Right renal cortex interstitium (tissue), 3 donors: Measurements from ENCODE around the gene TMEM94. TPM values are rescaled to one million over a fixed set of nuclear protein-coding genes. Genes with fewer than 3 reads are reported as not detected.

Experiments
- DNase-seq, 3 donors: peaks; one replicate each; pipeline ENCODE4 v3.0.0-alpha.2; 2013; ENCODE audit warnings: low read depth in 3 of 3, low spot score in 2 of 3
- polyA plus RNA-seq, 3 donors: library from polyadenylated mRNA; unstranded; fragments of 120-200 nt; gene quantifications; one replicate each; pipeline ENCODE4 v1.2.1, GENCODE V29; 2013; ENCODE audit not compliant: insufficient read length in 3 of 3

TMEM94 gene
- polyA plus RNA-seq, 3 donors, result 79.0 to 91.0 (median 80.9) TPM

DNA sequence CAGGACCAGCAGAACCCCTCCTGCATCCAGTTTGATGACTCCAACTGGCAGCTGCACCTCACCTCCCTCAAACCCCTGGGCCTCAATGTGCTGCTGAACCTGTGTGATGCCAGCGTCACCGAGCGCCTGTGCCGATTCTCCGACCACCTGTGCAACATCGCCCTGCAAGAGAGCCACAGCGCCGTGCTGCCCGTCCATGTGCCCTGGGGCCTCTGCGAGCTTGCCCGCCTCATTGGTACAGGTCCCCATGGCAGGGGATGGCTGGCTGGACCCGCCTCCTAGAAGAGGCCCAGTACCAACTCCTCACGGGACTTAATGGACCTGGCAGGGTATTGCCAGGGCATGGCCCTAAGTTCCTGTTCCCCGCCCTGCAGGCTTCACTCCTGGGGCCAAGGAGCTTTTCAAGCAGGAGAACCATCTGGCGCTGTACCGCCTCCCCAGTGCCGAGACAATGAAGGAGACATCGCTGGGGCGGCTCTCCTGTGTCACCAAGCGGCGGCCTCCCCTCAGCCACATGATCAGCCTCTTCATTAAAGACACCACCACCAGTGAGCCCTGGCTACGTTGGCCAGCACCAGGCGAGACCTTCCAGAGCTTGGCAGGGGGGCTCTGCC, 36.2 kb downstream of the TMEM94 start:
- no peak for DNase-seq

DNA sequence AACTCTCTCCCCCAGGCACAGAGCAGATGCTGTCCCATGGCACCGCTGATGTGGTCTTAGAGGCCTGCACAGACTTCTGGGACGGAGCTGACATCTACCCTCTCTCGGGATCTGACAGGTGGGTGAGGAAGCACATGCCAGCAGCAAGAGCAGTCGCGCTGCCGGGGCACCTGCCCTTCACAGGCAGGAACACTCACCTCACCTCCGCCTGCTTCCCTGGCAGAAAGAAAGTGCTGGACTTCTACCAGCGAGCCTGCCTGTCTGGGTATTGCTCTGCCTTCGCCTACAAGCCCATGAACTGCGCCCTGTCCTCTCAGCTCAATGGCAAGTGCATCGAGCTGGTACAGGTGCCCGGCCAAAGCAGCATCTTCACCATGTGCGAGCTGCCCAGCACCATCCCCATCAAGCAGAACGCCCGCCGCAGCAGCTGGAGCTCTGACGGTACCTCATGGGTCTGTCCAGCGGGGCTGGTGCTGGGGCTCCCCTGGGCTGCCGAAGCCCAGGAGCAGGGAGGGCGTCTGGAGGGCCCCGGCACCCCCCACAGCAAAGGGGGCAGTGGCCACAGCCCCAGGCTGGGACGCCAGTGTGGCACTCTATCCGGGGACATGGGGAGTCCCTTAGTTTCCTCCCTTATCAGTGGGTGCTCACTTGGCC, 37.2 kb downstream of the TMEM94 start:
- DNase-seq, result no peak

DNA sequence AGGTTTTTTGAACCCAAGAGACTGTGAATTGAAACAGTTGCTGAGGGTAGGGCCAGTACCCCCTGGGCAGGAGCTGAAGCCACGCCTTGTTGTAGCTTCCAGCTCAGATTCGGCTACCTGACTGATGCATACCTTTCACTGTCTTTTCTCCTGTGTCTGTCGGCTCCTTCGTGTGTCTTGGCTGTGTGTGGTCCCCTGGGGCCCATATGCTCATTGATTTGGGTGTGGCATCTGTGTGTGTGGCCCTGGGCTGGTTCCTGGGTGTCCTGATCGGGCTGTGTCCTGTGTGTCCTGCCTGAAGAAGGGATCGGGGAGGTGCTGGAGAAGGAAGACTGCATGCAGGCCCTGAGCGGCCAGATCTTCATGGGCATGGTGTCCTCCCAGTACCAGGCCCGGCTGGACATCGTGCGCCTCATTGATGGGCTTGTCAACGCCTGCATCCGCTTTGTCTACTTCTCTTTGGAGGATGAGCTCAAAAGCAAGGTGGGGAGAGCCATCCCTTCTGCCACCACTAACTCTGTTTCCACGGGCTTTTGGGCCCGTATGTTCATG, 38.0 kb downstream of the TMEM94 start:
- no peak for DNase-seq

DNA sequence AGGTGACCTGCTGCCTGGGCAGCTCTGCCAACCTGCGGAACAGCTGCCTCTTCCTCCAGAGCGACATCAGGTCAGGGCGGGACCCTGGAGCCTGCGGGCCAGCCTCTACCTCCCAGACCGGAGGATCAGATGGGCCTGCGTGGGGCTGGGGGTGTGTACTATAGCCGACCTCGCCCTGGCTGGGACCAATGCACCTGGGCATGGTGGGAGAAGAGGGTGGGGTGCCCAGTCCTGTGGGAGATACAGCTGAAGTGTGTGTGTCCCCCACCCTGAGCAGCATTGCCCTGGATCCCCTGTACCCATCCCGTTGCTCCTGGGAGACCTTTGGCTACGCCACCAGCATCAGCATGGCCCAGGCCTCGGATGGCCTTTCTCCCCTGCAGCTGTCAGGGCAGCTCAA, 39.6 kb downstream of the TMEM94 start:
- DNase-seq, result no peak

DNA sequence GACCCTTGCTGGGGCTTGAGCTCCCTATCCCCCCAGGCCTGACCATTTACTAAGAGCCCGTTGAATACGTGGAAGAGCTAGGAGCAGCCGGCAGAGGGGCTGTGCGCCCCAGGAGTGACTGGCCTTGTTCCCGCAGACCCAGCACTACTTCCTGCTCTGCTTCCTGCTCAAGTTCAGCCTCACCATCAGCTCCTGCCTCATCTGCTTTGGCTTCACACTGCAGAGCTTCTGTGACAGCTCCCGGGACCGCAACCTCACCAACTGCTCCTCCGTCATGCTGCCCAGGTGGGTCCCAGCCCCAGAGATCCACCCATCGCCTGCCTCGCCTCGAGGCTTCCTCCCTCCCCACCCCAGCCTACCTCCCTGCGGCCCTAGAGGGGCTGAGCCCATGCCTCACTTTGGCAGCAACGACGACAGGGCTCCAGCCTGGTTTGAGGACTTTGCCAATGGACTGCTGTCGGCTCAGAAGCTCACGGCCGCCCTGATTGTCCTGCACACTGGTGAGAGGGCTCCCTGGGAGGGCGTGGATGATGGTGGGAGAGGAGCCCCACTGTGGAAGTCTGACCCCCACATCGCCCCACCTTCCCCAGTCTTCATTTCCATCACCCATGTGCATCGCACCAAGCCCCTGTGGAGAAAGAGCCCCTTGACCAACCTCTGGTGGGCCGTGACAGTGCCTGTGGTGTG, 41.7 kb downstream of the TMEM94 start:
- DNase-seq, result no peak

DNA sequence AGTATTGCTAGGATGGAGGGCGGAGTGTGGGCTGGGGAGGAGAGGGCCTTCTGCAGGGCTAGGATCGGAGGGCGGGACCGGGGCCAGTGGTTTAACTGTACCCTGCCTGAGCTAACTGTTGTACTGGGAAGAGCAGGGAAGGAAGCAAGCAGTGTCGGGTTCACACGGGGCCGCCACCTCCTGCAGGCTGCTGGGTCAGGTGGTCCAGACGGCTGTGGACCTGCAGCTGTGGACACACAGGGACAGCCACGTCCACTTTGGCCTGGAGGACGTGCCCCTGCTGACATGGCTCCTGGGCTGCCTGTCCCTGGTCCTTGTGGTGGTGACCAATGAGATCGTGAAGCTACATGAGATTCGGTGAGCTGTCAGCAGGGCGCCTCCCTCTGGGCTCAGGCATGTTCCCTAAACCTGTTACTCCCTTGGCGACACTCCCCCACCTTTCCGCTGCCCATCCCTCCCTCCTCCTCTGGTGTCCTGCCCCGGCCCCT, 42.3 kb downstream of the TMEM94 start:
- DNase-seq, result no peak

DNA sequence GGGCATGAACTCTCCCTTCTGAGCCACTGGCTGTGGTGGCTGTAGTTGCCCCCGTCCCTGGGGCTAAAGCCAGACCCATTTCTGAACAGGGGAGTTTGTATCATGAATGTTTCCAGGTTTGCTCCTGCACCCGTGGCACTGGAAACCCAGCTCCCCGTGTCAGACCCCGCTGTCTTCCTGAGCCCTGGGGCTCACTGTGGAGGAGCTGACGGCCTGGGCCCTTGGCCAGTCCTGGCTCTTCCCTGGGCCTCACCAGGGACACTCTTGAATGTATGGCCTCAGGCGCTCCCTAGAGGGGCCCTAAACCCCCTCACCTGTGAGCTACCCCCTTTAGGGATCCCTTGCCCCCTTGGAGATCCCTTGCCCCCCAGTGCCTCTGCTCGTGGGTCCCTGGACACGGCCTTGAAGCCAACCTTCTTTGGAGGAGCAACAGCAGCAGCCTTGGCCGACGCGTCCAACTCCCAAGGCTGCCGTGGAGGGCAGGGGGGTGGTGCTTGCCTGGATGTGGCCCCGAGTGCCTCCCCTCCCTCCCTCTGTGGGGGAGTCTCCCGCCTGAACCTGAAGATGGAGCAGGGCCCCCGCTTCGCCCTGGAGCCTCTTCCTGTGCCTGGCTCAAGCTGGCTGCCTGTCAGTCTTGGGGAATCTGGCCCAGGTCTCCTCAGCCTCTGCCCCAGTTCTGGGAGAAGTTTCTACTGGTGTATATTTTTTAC, 43.0 kb downstream of the TMEM94 start:
- no peak for DNase-seq

DNA sequence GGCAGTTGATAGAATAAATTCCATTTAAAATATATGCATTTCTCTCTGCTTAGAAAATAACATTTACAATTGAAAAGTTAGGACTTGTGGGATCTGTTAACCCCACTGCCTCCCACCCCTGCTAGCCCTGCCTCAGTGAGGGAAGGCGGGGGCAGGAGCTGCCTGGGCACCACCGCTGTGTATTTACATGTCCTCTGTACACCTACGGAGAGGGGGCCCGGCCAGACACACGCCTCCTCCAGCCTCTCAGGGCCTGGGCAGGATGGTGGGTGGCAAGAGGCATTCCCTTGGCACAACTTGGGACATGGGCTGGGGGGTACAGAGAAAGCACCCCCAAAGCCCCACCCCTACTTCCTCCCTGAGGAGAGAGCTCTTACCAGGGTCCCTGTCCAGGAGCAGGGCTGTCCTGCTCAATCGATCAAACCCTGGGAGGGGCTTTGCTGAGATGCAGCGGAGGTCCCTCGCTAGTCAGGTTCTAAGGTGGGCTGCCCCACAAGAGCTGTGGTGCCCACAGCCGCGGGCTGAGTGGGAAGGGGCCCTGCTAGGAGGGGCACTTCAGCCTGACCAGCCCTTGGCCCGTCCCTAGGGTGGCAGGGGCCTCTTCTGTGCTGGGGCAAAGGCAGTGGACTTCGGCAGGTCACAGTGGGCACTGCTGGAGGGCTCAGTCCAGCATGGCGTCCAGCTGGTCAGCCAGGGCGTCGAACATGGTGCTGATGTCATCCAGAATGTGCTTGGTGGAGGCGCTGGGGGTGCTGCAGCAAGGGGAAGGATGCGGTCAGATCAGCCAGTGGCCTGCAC, 44.2 kb downstream of the TMEM94 start:
- no peak for DNase-seq

DNA sequence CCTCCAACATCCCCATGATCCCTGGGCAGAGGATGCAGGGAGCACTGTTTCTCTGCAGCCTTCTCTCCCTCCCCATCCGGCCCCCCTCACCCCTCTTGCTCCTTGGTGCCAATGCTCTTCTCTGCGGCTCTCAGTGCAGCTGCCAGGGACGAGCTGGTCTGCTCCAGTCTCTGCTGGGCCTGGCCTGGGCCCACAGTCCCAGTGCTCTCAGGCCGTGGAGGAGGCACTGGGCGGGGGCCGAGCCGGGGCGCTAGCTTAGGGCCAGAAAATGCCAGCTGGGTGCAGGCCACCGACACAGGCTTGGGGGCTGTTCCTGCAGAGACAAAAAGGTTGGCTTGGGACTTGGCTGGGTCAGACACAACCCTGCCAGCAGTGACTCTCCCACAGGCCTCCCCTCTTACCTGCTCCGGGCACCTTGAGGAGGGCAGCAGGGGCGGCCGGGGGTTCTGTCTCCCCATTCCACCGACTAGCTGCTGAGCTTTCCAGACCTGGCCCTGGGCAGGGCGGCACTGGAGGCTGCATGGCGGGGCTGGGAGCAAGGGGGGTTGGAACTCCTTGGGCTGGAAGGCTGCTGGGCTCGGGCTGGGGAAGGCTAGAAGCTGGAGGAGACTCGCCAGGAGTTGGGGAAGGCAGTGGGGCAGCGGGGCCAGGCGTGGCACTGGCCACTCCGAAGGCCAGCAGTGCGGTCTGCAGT, 45.1 kb downstream of the TMEM94 start:
- no peak for DNase-seq

DNA sequence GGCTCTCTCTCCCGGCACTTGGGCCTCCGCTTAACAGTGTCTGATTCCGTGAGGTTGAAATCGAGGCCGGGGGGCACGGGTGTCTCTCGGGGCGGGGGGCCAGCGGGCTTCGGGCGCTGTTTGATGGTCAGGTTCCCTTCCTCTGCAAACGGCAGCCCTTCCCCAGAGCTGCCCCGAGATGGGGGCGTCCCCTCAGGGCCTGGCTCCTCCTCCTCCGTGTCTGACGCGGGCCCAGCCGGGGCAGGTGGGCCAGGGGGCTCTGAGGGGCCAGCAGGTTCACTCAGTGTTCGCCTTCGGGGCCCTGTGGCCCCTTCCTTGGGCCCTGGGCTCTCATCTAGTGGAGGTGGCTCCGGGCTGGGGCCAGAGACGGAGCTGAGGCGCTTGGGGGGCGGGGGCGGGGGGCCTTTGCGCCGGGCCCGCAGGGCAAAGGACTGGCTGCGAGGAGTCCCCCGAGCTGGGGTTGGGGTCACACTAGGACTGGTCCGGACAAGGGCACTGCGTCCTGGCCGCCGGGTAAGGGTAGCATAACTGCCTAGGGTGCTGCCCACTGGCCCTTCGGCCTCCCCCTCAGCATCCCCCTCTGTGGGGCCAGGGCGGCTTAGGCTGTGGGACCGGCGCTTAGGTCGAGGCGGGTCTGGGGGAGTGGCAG, 45.8 kb downstream of the TMEM94 start:
- DNase-seq, result no peak

DNA sequence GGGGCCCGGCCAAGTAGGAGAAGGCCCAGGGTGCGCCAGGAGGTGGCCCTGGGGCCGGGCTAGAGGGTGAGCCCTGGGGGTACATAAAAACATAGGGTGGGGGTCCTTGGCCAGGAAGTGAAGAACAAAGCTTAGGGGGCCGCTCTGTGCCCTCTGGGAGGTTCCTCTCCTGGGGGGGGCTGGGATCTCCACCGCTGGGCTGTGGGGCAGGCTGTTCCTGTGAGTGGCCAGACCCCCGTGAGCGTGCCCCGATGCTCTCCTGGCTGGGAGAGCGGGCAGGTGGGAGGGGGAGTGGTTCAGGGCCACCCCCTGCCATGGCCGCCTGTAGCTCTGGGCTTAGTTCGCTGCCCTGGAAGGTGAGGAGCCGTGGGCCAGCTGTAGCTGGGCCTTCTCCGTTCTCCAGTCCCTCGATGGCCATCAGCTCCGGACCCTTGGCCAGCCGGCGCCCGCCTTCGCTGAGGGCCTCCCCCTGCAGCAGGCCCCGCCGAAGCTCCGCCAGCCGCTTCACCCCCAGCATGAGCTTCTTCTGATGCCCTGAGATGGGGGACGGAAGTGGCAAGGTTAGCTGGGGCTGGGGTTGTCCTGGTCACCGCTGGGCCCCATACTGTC, 46.4 kb downstream of the TMEM94 start:
- no peak for DNase-seq

DNA sequence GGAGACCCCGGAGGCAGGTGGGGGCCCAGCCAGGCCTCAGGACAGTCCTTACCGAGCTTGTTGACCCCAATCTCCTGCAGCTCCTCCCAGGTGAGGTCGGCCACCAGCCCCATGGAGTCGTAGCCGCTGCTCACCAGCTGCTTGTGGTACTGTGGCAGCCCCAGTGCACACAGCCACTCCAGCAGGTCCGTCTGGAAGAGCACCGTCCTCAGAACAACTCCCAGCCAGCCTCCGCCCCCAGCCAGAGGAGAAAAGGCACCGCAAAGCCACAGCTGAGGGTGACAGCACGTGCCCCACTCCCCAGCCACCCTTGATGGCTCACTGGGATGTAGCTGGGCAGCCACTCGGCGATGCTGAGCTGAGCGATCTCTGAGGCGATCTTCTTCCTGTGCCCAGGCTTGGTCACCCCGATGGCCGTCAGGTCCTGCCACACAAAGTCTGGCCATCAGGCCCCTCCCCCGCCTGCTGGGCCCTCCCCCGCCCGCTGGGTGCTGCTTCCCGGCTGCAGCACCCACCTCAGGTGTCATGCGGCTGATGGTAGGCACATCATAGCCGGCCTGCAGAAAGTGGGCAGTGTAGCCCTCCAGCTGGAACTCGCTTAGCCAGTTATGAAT, 47.0 kb downstream of the TMEM94 start:
- DNase-seq, result no peak

DNA sequence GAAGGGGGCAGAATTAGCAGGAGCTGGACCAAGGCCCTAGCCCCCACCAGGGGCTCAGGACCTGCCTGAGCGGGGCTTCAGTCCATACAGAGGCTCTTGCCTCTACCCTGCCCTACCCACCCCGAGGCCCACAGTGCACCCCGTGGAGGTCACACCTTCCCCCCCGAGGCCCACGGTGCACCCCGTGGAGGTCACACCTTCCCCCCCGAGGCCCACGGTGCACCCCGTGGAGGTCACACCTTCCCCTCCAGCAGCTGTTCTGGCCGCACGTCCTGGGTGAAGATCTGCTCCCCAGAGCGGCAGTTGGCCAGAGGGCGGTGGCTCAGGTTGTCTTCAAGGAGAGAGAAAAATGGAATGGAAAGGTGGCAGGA, 47.5 kb downstream of the TMEM94 start:
- no peak for DNase-seq

DNA sequence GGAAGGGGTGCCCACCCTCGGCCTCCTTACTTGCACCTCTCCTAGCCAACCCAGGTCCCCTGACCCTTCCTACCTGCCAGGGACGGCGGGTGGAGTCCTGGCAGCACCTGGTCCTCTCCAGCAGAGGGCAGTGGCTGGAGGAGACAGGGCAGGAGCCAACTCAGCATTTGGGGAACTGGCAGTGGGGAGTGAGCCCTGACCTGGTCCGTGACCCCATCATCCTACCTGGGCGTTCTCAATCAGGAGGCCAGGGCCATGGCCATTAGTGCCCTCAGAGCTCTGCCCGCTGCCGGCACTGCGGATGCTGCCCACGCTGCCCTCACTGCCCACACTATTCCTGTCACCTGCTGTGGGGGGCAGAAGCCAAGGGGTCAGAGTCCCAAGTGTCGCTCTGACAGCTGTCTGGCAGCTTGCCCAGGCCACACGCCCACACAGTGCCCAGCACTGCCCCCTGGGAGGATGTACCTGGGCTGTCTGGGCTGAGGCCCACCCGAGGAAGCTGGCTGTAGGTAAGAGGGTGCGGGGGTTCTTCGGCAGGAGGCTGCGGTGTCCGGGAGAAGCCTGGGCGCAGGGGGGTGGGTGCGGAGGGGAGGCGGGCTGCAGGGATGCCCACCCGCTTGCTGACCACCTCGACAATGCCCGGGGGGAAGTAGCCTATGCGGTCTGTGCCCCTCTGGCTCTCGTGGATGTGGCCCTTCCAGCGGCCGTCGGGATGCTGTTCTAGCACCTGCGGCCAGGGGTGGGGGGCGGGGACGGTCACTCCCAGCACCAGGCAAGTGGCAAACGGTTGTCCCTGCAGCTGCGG, 48.1 kb downstream of the TMEM94 start:
- DNase-seq, result no peak

DNA sequence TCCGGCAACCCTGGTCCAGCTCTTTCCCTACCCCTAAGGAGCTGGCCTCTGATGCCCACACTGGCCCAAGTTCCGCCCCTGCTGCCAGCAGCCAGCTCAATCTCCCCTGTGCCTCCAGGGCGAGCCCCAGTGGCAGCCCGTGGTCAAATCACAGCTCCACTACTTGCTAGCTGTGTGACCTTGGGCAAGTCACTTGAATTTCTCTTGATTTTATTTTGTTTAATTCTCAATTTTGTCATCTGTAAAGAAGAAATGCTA, 48.6 kb downstream of the TMEM94 start:
- DNase-seq, result no peak

DNA sequence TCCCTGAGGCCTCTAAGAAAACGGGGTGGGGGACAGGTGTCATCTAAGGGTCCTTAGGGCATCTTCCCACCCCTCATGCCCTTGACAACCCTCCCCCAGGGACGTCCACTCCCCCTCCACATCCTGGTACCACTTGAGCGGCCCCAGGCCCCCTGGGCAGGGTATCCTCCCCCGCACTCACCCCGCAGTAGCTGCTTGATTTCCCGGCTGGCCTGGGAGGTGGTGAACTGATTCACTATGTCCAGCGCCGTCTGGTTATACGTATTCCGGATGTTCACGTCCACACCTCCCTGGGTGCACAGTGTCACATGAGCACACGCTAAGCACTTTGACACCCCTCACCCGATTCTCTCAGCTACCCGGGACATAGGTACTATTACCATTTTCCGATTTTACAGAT, 49.2 kb downstream of the TMEM94 start:
- DNase-seq, result no peak

DNA sequence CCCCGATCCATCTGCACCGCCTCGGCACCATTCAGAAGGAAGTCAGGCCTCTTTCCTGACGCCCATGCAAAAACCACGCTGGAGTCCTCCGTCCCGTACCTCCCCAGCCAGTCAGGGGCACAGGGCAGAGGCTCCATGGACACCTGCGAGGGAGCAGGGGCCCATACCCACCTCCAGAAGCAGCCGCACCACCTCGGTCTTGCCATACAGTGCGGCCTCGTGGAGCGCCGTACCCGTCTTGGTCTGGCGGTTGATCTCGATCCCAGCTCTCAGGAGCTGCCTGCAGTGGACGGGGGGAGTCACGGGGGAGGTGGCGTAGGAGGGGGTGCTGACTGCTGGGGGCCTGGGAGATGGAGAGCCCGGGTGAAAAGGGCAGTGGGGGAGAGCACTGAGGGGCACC, 49.7 kb downstream of the TMEM94 start:
- no peak for DNase-seq

DNA sequence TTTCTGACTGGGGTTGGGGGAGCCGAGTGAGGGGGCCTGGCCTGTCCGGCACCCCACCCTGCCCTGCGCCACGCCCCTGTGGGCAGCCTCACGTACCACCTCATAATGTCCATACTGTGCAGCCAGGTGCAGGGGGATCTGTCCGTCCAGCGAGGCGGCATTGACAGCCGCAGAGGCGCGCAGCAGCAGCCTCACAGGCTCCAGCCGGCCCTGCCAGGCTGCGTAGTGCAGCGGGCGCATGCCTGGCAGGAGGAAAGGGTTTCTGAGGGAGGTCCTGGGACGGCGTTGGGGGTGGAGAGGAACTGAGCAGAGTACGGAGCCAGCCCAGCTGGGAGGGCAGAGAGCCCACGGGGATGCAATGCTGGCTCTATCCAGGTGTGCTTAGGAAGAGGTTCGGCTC, 50.5 kb downstream of the TMEM94 start:
- DNase-seq, result no peak
